BLaER1 (cell line): Measurements from ENCODE around the gene ODAPH.

ENCODE experiments used
- H3K27ac ChIP-seq: shearing (Covaris generic); formaldehyde crosslinking; 2 replicates; pipeline ENCODE4 v1.8.1; 2022
- H3K27me3 ChIP-seq: shearing (Covaris generic); formaldehyde crosslinking; 2 replicates; pipeline ENCODE4 v1.8.1; 2022
- H3K36me3 ChIP-seq: shearing (Covaris generic); formaldehyde crosslinking; 2 replicates; pipeline ENCODE4 v1.8.1; 2022
- H3K4me1 ChIP-seq: shearing (Covaris generic); formaldehyde crosslinking; 2 replicates; pipeline ENCODE4 v1.8.1; 2022
- H3K4me2 ChIP-seq: shearing (Covaris generic); formaldehyde crosslinking; 2 replicates; pipeline ENCODE4 v1.8.1; 2022
- H3K4me3 ChIP-seq: shearing (Covaris generic); formaldehyde crosslinking; 2 replicates; pipeline ENCODE4 v1.8.1; 2022
- H3K9ac ChIP-seq: shearing (Covaris generic); formaldehyde crosslinking; 2 replicates; pipeline ENCODE4 v1.8.1; 2022
- H3K9me3 ChIP-seq: shearing (Covaris generic); formaldehyde crosslinking; 2 replicates; pipeline ENCODE4 v1.8.1; 2022
- H4K20me1 ChIP-seq: shearing (Covaris generic); formaldehyde crosslinking; 2 replicates; pipeline ENCODE4 v1.8.1; 2022
- Cebpa-rat ChIP-seq: shearing (Covaris generic); IDR thresholded peaks from 2 replicates; pipeline ENCODE4 v1.8.1; 2022

The ODAPH gene

DNA sequence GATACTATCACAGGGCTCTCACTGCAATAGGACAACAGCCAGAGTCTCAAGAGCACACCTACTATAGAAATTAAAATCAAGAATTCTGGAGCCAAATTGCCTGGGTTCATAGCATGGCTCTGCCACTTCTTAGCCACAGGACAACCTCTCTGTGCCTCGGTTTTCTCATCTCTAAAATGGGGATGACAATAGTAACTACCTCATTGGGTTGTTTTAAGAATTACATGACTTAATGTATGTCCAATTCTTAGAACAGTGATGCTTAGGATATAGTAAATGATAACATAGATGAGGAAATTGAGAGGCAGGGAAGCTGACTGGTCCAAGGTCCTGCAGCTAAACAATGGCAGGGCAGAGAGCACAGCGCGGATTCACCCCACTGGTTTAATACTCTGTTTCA lies 11.0 kb upstream of the ODAPH start:
- Histone ChIP-seq H3K9ac (no peak overlapping the region), H3K27me3 (no peaks in the 10 kb centered on the region), H3K4me2 (no peak overlapping the region), H3K4me1 (no peaks in the 10 kb centered on the region), H3K4me3 (no peak overlapping the region), H3K9me3 (no peaks in the 10 kb centered on the region), H3K36me3 (peaks cover 19% of the 10 kb centered on the region; the same call in 1 of the 2 replicates), H4K20me1 (no peaks in the 10 kb centered on the region), H3K27ac (no peak overlapping the region)
- no peak for TF ChIP-seq Cebpa-rat

DNA sequence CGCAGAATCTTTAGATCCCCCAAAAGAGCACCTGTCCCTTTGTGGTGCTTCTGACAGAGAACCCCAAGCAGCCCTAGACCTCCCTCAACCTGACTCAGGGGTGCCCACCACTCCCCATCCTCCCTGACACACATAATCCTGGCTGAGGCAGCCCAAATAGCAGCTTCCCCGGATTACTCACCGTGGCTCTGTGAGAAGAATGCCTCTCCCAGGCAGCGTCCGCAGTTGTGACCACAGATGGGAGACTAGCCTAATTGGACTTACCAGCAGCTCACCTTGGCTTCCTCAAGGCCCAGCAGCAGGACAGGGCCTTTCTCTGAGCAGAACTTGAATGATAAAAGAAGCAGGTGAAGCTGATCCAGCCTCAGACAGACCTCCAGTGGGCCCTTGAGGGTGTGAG lies 10.3 kb upstream of the ODAPH start:
- H3K27ac ChIP-seq = no peak overlapping the region
- no peaks in the 10 kb centered on the region for H3K4me1 ChIP-seq
- TF ChIP-seq Cebpa-rat = no peak
- peaks cover 18% of the 10 kb centered on the region; the same call in 1 of the 2 replicates for H3K36me3 ChIP-seq
- no peaks in the 10 kb centered on the region for H4K20me1 ChIP-seq
- no peak overlapping the region for H3K9ac ChIP-seq
- no peak overlapping the region for H3K4me3 ChIP-seq
- H3K4me2 ChIP-seq = no peak overlapping the region
- no peaks in the 10 kb centered on the region for H3K9me3 ChIP-seq
- H3K27me3 ChIP-seq = no peaks in the 10 kb centered on the region

DNA sequence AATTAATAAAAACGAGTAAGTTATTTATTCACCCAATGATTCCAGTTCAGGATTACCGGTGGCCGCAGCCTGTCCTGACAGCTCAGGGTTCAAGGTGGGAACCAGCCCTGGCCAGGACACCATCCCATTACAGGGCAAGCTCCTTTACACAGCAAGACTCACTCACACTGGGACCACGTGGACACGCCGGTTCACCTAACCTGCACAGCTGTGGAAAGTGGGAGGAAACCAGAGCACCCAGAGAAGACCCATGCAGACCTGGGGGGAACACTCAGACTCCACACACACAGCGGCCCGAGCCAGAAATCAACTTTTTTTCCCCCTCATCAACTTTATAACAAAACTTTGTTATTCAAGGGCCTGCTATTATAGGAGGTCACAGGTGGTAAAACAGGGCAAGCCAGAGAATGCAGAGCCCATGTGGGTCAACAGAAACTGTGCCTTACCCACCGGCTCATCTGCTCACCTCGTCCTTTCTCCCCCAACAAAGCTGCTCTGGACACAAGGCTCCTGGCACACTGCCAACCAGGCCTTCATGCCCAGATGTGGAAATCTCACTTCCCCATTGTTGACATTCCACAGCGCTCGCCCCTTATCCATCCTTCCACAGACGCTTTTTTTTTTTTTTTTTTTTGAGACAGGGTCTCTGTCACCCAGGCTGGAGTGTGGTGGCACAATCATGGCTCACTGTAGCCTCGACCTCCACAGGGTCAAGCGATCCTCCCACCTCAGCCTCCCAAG lies 8.0 kb upstream of the ODAPH start:
- H4K20me1 ChIP-seq = no peaks in the 10 kb centered on the region
- H3K27ac ChIP-seq = no peak overlapping the region
- H3K9me3 ChIP-seq = no peaks in the 10 kb centered on the region
- no peaks in the 10 kb centered on the region for H3K4me1 ChIP-seq
- H3K36me3 ChIP-seq = peaks cover 18% of the 10 kb centered on the region; the same call in 1 of the 2 replicates
- no peak overlapping the region for H3K9ac ChIP-seq
- H3K4me3 ChIP-seq = no peak overlapping the region
- H3K27me3 ChIP-seq = no peaks in the 10 kb centered on the region
- H3K4me2 ChIP-seq = no peak overlapping the region
- no peak for TF ChIP-seq Cebpa-rat

DNA sequence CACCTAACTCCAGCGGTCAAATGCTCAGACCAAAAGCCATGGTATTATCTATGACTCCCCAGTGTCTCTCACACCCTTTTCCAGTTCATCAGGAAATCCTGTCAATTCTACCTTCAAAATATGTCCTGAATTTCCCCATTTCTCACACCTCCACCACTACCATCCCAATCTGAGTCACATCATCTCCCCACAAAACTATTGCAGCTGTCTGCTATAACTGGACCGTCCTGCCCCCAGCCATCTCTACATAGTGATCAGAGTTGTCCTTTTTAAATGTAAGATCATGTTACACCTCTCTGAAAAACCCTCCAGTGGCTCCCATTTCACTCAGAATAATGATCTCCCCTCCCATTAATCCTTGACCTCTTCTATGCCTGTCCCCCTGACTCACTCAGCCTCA lies 6.8 kb upstream of the ODAPH start:
- H3K4me2 ChIP-seq = no peak overlapping the region
- H3K9ac ChIP-seq = no peak overlapping the region
- H3K27ac ChIP-seq = no peak overlapping the region
- H3K27me3 ChIP-seq = no peaks in the 10 kb centered on the region
- H3K4me3 ChIP-seq = no peak overlapping the region
- H3K9me3 ChIP-seq = no peaks in the 10 kb centered on the region
- H3K4me1 ChIP-seq = no peaks in the 10 kb centered on the region
- H4K20me1 ChIP-seq = no peaks in the 10 kb centered on the region
- TF ChIP-seq Cebpa-rat = no peak
- peaks cover 18% of the 10 kb centered on the region; the same call in 1 of the 2 replicates for H3K36me3 ChIP-seq

DNA sequence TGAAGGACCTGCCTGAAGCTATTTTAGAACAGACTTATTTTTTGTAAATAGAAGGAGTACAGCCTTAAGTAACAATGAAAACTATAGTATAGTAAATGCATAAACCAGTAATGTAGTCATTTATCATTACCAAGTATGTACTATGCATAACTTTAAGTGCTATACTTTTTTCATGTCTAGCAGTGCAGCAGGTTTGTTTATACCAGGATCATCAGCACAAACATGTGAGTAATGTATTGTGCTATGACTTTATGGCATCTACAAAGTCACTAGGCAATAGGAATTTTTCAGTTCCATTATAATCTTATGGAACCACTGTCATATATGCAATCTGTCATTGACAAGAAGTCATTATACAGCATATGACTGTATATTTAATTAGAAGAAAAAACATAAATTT lies 3.4 kb upstream of the ODAPH start:
- H3K4me1 ChIP-seq = no peaks in the 10 kb centered on the region
- H3K9me3 ChIP-seq = no peaks in the 10 kb centered on the region
- no peak overlapping the region for H3K27ac ChIP-seq
- no peaks in the 10 kb centered on the region for H3K36me3 ChIP-seq
- H3K9ac ChIP-seq = no peak overlapping the region
- no peak for TF ChIP-seq Cebpa-rat
- H3K4me2 ChIP-seq = no peak overlapping the region
- no peaks in the 10 kb centered on the region for H3K27me3 ChIP-seq
- H3K4me3 ChIP-seq = no peak overlapping the region
- H4K20me1 ChIP-seq = no peaks in the 10 kb centered on the region

DNA sequence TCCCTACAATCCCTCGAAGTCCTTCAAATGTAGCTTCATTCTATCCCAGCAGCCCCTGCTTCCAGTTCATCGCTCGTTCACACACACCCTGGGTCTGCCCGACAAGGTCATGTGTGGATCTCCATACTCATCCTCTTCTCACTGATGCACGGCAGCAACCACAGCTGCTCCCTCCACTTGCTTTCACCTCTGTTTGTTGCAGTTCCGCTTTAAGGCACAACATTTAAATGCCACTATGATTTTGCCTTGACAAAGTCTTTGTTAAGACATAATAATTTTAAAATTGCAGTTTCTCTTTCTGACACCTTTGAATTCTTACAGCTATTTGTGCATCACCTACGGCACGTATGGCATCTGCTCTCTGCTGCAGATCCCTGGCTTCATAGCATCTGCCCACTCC lies 1.8 kb downstream of the ODAPH start:
- no peak overlapping the region for H3K27ac ChIP-seq
- no peaks in the 10 kb centered on the region for H3K36me3 ChIP-seq
- H3K27me3 ChIP-seq = no peaks in the 10 kb centered on the region
- H3K4me1 ChIP-seq = no peaks in the 10 kb centered on the region
- no peak for TF ChIP-seq Cebpa-rat
- no peak overlapping the region for H3K9ac ChIP-seq
- H3K4me2 ChIP-seq = no peak overlapping the region
- no peak overlapping the region for H3K4me3 ChIP-seq
- H4K20me1 ChIP-seq = no peaks in the 10 kb centered on the region
- H3K9me3 ChIP-seq = no peaks in the 10 kb centered on the region

DNA sequence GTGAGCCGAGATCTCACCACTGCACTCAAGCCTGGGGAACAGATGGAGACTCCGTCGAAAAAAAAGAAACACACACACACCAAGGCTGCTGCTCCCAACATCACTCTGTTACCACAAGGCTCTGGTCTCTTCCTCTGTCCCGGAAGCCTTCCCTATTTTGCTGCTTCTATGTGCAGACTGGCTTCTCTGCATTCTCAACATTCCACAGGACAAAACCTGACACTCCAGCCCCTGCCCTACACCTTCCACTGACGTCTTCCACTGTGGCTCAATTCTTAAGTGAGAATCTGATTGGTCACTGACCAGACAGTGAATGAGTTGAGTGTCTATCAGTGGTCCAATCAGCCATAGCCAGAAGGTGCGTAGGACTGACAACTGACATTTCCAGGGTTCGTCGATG lies 5.9 kb downstream of the ODAPH start:
- H3K4me2 ChIP-seq = no peak overlapping the region
- no peak for TF ChIP-seq Cebpa-rat
- H3K36me3 ChIP-seq = no peaks in the 10 kb centered on the region
- H3K4me1 ChIP-seq = no peaks in the 10 kb centered on the region
- no peaks in the 10 kb centered on the region for H3K9me3 ChIP-seq
- no peak overlapping the region for H3K4me3 ChIP-seq
- H3K27me3 ChIP-seq = no peaks in the 10 kb centered on the region
- H4K20me1 ChIP-seq = no peaks in the 10 kb centered on the region
- no peak overlapping the region for H3K9ac ChIP-seq
- H3K27ac ChIP-seq = no peak overlapping the region

DNA sequence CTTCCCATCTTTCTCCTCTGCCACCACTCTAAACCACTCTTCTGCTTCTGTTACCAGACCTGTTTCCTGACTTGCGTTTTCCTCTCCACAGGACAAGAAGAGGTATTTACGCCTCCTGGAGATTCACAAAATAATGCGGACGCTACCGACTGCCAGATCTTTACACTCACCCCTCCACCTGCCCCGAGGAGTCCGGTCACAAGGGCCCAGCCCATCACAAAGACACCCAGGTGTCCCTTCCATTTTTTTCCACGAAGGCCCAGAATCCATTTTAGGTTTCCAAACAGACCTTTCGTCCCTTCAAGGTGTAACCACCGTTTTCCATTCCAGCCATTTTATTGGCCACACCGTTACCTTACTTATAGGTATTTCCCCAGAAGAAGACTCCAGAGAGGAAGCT lies 8.2 kb downstream of the ODAPH start:
- H3K4me2 ChIP-seq = no peak overlapping the region
- no peaks in the 10 kb centered on the region for H4K20me1 ChIP-seq
- H3K4me3 ChIP-seq = no peak overlapping the region
- H3K9me3 ChIP-seq = peaks cover 6% of the 10 kb centered on the region; the same call in 1 of the 2 replicates
- H3K36me3 ChIP-seq = no peaks in the 10 kb centered on the region
- H3K4me1 ChIP-seq = no peaks in the 10 kb centered on the region
- H3K27ac ChIP-seq = no peak overlapping the region
- H3K9ac ChIP-seq = no peak overlapping the region
- H3K27me3 ChIP-seq = no peaks in the 10 kb centered on the region
- no peak for TF ChIP-seq Cebpa-rat

DNA sequence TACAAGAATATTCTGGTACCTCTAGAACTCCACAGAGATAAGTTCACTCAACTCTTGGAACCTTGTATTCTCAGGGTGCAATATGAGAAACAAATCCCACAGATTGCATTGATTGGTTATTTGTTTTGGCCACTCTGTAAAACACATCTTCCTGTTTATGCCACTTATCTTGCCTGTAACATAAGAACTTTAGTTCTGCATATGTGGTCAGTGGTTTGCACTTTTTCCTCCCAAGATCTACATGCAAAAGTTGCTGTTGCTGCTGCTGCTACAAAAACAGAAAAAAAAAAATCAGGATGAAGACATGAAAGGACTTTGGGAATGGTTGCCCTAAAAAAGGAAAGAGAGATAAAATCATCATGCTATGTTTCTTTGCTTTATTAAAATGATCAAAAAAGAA lies 9.6 kb downstream of the ODAPH start:
- Histone ChIP-seq H3K9me3 (peaks cover 6% of the 10 kb centered on the region; the same call in 1 of the 2 replicates), H3K36me3 (no peaks in the 10 kb centered on the region), H3K9ac (no peak overlapping the region), H3K27me3 (no peaks in the 10 kb centered on the region), H3K27ac (no peak overlapping the region), H4K20me1 (no peaks in the 10 kb centered on the region), H3K4me3 (no peak overlapping the region), H3K4me1 (no peaks in the 10 kb centered on the region), H3K4me2 (no peak overlapping the region)
- TF ChIP-seq Cebpa-rat = no peak

DNA sequence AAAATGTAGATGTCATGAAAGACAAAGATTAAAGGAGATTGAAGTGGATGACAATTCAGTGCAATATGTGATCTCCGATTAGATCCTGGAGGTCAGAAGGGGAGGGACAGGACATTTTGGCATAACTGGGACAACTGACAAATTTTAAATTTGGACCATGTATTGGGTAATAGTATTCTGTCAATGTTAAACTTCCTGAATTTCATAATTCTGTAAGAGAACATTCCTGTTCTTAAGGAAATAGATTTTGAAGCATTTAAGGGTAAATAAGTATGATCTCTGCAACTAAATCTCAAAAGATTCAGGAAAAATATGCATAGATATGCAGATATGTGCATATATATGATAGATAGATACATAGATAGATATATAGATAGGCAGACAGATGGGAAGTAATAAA lies 11.0 kb downstream of the ODAPH start:
- no peak overlapping the region for H3K27ac ChIP-seq
- H3K27me3 ChIP-seq = no peaks in the 10 kb centered on the region
- H3K9ac ChIP-seq = no peak overlapping the region
- no peaks in the 10 kb centered on the region for H3K4me1 ChIP-seq
- no peak overlapping the region for H3K4me3 ChIP-seq
- H3K36me3 ChIP-seq = no peaks in the 10 kb centered on the region
- peaks cover 6% of the 10 kb centered on the region; the same call in 1 of the 2 replicates for H3K9me3 ChIP-seq
- TF ChIP-seq Cebpa-rat = no peak
- no peak overlapping the region for H3K4me2 ChIP-seq
- H4K20me1 ChIP-seq = no peaks in the 10 kb centered on the region

DNA sequence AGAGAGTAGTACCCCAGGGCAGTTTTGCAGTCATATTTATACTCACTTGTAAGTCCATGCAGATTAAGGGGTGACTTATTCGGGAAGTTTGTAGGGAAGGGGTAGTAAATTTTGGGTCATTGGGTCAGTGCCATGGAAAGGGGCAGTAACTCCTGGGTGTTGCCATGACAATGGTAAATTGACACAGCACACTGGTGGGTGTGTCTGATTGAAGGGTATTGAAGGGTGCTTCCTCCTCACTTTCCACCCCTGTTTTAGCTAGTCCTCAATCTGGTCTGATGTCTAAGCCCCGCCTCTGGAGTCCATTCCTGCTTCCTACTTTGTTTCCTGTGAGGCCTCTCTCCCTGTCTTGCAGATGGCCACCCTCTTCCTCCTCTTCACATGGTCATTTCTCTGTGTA lies 11.9 kb downstream of the ODAPH start:
- Histone ChIP-seq H3K9me3 (peaks cover 6% of the 10 kb centered on the region; the same call in 1 of the 2 replicates), H3K4me2 (no peak overlapping the region), H3K4me1 (no peaks in the 10 kb centered on the region), H3K9ac (no peak overlapping the region), H3K36me3 (no peaks in the 10 kb centered on the region), H4K20me1 (no peaks in the 10 kb centered on the region), H3K27me3 (no peaks in the 10 kb centered on the region), H3K27ac (no peak overlapping the region), H3K4me3 (no peak overlapping the region)
- no peak for TF ChIP-seq Cebpa-rat
